NCI-H446 (cell line): ENCODE results near the gene HSPBP1.

ENCODE experiments used
- DNase-seq, 2 experiments: peaks; one replicate each; lab custom pipeline; 2025; lab: John Stamatoyannopoulos, UW

The HSPBP1 gene

GRCh38 chr19:55254625-55254977 lies 25.3 kb downstream of the HSPBP1 start:
- DNase-seq = no peak

GRCh38 chr19:55253842-55254624 lies 25.9 kb downstream of the HSPBP1 start:
- DNase-seq = no peak

- no peak for DNase-seq
Observed at GRCh38 chr19:55252760-55253663, 26.9 kb downstream of the HSPBP1 start.

GRCh38 chr19:55251341-55252081 lies 28.4 kb downstream of the HSPBP1 start:
- DNase-seq = no peak

- no peak for DNase-seq
Observed at GRCh38 chr19:55250262-55251036, 29.5 kb downstream of the HSPBP1 start.

GRCh38 chr19:55249841-55250240 lies 30.1 kb downstream of the HSPBP1 start:
- DNase-seq = no peak

GRCh38 chr19:55248704-55249103 lies 31.2 kb downstream of the HSPBP1 start:
- DNase-seq = no peak

GRCh38 chr19:55248166-55248675 lies 31.7 kb downstream of the HSPBP1 start:
- DNase-seq = no peak

- no peak for DNase-seq
Observed at GRCh38 chr19:55247621-55248099, 32.2 kb downstream of the HSPBP1 start.

GRCh38 chr19:55246462-55247451 lies 33.2 kb downstream of the HSPBP1 start:
- no peak for DNase-seq

- DNase-seq = no peak
Observed at GRCh38 chr19:55245236-55245904, 34.5 kb downstream of the HSPBP1 start.

- no peak for DNase-seq
Observed at GRCh38 chr19:55244004-55244680, 35.8 kb downstream of the HSPBP1 start.

GRCh38 chr19:55242517-55242916 lies 37.4 kb downstream of the HSPBP1 start:
- DNase-seq = no peak

- no peak for DNase-seq
Observed at GRCh38 chr19:55241935-55242464, 37.9 kb downstream of the HSPBP1 start.

- no peak for DNase-seq
Observed at GRCh38 chr19:55241143-55241934, 38.6 kb downstream of the HSPBP1 start.

GRCh38 chr19:55240713-55241020 lies 39.2 kb downstream of the HSPBP1 start:
- no peak for DNase-seq

GRCh38 chr19:55239004-55239403 lies 40.9 kb downstream of the HSPBP1 start:
- DNase-seq = no peak

- DNase-seq = no peak
Observed at GRCh38 chr19:55238030-55238429, 41.9 kb downstream of the HSPBP1 start.
